Breast epithelium (tissue), 4 donors: ENCODE measurements around the gene CFI. TPM values are rescaled to one million over a fixed set of nuclear protein-coding genes. Genes with fewer than 3 reads are reported as not detected.

Source experiments
- DNase-seq, 2 donors: peaks; one replicate each; pipeline ENCODE4 v3.0.0-alpha.2; 2019; ENCODE audit warnings: low spot score in 2 of 2
- H3K27ac ChIP-seq, 2 donors: fragments of 200-600 bp; sonication (generic) in 1 of 2; one replicate each; pipeline ENCODE4 v1.5.1; 2016 to 2019; ENCODE audit warnings: mild to moderate bottlenecking in 1 of 2
- H3K27me3 ChIP-seq, 2 donors: fragments of 200-600 bp; sonication (generic) in 1 of 2; one replicate each; pipeline versions ENCODE4 v1.5.1 to v1.6.0; 2017 to 2019; ENCODE audit warnings: control low read depth in 1 of 2, mild to moderate bottlenecking in 1 of 2
- H3K36me3 ChIP-seq: fragments of 200-600 bp; one replicate; pipeline ENCODE4 v1.5.1; 2019
- H3K4me1 ChIP-seq, 2 donors: fragments of 200-600 bp; sonication (generic); one replicate each; pipeline ENCODE4 v1.5.1; 2016 to 2019; ENCODE audit warnings: control low read depth in 1 of 2
- H3K4me3 ChIP-seq, 3 donors: fragments of 200-600 bp; sonication (generic); 1 replicate in 2 of 3; 2 replicates in 1 of 3; pipeline ENCODE4 v1.5.1; 2016 to 2019; ENCODE audit warnings: mild to moderate bottlenecking in 3 of 3, moderate library complexity in 2 of 3
- H3K9me3 ChIP-seq, 2 donors: fragments of 200-600 bp; sonication (generic) in 1 of 2; one replicate each; pipeline ENCODE4 v1.5.1; 2016 to 2019; ENCODE audit warnings: control low read depth in 1 of 2
- POLR2A ChIP-seq: fragments of 450-650 bp; IDR thresholded peaks from one replicate; pipeline ENCODE4 v1.6.1; 2016; ENCODE audit warnings: antibody characterized with exemption, mild to moderate bottlenecking, moderate library complexity
- POLR2AphosphoS5 ChIP-seq, 3 donors: sonication (generic); formaldehyde crosslinking; IDR thresholded peaks; one replicate each; pipeline ENCODE4 v1.6.1; 2017; ENCODE audit warnings: antibody characterized with exemption in 3 of 3
- intact Hi-C: fragments of 100-400 bp; cut with DNase I; formaldehyde crosslinking; loops from one replicate; pipeline ENCODE4 v1.15.1; 2023; ENCODE audit warnings: low total_unique reads
- total RNA-seq, 3 donors: library from RNA; depleted of rRNA; stranded (reverse); fragments of >200 nt; gene quantifications; one replicate each; pipeline ENCODE4 v1.1.0, GENCODE V29; 2016
- TF ChIP-seq, protein P1 (sequence below), 3 donors: fragments of 450-650 bp; IDR thresholded peaks; one replicate each; pipeline ENCODE4 v1.5.1; 2016 to 2017; ENCODE audit warnings: antibody characterized with exemption in 3 of 3, mild to moderate bottlenecking in 3 of 3, moderate library complexity in 3 of 3

The CFI gene
- total RNA-seq, 3 donors from 2014 or later, result 15.8 to 56.5 (median 32.1) TPM

DNA sequence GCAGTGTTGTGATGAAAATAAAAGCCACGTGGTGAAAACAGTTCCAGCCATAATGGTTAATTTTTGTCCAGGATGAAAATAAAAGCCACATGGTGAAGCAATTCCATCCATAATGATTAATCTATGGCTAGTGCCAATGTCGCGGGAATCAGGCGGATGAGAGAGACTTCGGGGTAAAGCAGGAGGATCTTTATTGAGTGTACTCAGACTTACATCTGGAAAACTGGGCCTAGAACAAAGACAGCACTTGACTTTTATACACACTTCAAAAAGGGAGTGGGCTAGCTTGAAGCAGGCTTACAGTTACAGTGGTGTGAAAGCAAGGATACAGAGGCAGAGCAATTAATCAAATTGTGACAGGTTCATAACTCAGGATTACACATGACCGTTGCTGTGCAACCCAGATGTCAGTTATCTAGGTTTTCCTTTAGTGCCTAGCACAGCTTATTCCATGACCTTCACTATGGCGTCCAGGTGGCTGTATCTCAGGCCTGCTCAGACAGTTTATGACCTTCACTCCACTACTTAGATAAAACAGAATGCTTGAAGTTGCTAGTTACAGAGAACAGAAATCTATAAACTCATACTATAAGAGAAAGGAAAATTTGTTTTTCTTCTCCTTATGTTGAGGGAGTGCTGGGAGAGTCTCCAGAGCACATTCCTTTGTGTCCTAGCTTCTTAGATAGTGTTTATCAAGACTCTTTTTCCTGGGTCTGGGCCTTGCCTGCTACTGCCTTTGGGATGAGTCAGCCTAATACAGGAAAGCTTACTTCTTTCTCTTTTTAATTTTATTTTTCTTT, 66.0 kb downstream of the CFI start:
- TF ChIP-seq POLR2A (no peak), POLR2AphosphoS5 (IDR thresholded peaks at IDR 0.05) (no peak)
- TF ChIP-seq, protein P1, sequence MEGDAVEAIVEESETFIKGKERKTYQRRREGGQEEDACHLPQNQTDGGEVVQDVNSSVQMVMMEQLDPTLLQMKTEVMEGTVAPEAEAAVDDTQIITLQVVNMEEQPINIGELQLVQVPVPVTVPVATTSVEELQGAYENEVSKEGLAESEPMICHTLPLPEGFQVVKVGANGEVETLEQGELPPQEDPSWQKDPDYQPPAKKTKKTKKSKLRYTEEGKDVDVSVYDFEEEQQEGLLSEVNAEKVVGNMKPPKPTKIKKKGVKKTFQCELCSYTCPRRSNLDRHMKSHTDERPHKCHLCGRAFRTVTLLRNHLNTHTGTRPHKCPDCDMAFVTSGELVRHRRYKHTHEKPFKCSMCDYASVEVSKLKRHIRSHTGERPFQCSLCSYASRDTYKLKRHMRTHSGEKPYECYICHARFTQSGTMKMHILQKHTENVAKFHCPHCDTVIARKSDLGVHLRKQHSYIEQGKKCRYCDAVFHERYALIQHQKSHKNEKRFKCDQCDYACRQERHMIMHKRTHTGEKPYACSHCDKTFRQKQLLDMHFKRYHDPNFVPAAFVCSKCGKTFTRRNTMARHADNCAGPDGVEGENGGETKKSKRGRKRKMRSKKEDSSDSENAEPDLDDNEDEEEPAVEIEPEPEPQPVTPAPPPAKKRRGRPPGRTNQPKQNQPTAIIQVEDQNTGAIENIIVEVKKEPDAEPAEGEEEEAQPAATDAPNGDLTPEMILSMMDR (IDR thresholded peaks at IDR 0.05), result no peak
- Histone ChIP-seq H3K27me3 (no peaks in the 10 kb centered on the region), H3K27ac (no peak overlapping the region), H3K9me3 (no peaks in the 10 kb centered on the region), H3K4me3 (no peak overlapping the region), H3K4me1 (no peaks in the 10 kb centered on the region), H3K36me3 (no peaks in the 10 kb centered on the region)
- intact Hi-C loops, result no loop called here
- DNase-seq, result no peak

DNA sequence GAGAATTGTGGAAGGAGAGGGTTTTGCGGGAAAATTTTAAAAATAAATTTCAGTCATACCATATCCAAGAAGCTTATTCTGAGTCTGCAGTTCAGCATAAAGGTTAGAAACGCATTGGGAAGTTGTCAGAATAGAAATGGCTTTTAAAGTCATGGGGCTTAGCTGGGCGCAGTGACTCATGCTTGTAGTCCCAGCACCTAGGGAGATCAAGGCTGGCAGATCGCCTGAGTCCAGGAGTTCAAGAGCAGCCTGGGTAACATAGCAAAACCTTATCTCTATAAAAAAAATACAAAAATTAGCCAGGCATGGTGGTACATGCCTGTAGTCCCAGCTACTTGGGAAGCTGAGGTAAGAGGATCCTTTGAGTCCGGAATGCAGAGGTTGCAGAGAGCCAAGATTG, 68.1 kb downstream of the CFI start:
- Histone ChIP-seq H3K27me3 (no peaks in the 10 kb centered on the region), H3K27ac (no peak overlapping the region), H3K4me1 (no peaks in the 10 kb centered on the region), H3K4me3 (no peak overlapping the region), H3K9me3 (no peaks in the 10 kb centered on the region), H3K36me3 (no peaks in the 10 kb centered on the region)
- TF ChIP-seq POLR2AphosphoS5 (IDR thresholded peaks at IDR 0.05) (no peak), POLR2A (no peak)
- TF ChIP-seq, protein P1 (IDR thresholded peaks at IDR 0.05), result no peak
- DNase-seq, result no peak
- intact Hi-C loops, result no loop called here

DNA sequence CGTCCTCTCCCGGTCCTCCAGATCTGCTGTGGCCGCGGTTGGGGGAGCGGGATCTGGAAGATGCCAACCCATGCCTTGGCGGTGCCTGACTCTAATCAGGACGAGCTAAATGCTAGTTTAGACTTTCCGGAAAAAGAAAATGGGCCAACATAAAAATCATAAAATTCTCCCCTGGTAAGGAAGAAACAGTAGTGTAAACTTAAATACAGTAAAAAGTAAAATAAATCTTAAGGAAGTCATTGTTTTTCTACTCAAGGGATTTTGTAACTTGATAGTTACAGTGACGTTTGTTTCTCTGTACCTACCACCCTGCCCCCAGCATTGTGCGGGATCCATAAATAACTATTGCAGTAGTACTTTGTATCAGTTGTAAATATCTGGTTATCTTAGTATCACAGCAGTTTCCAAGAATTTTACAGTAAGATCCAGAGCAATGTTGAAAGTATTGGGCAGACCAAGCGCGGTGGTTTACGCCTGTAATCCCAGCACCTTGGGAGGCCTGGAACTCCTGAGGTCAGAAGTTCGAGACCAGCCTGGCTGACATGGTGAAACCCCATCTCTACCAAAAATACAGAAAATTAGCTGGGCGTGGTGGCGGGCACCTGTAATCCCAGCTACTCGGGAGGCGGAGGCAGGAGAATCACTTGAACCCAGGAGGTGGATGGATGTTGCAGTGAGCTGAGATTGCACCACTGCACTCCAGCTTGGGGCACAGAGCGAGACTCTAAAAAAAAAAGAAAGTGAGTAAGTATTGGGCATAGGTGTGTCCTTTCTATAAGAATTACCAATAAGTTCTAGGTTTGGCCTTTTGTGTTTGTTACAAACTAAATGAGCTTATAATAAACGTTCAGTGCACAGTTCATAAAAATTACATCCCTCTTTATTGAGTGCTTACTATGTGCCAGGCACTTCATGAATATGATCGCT, 70.9 kb downstream of the CFI start:
- TF ChIP-seq, protein P1 (IDR thresholded peaks at IDR 0.05), result no peak
- TF ChIP-seq POLR2AphosphoS5 (IDR thresholded peaks at IDR 0.05) (no peak), POLR2A (no peak)
- no peaks in the 10 kb centered on the region for H3K9me3 ChIP-seq
- intact Hi-C loops, result no loop called here
- no peaks in the 10 kb centered on the region for H3K27me3 ChIP-seq
- DNase-seq, result no peak
- peak overlapping the region; percentile 79 to 84 (median 80) for H3K4me3 ChIP-seq
- H3K36me3 ChIP-seq, result no peaks in the 10 kb centered on the region
- peak overlapping the region; percentile 87 to 92 for H3K27ac ChIP-seq
- no peaks in the 10 kb centered on the region for H3K4me1 ChIP-seq

DNA sequence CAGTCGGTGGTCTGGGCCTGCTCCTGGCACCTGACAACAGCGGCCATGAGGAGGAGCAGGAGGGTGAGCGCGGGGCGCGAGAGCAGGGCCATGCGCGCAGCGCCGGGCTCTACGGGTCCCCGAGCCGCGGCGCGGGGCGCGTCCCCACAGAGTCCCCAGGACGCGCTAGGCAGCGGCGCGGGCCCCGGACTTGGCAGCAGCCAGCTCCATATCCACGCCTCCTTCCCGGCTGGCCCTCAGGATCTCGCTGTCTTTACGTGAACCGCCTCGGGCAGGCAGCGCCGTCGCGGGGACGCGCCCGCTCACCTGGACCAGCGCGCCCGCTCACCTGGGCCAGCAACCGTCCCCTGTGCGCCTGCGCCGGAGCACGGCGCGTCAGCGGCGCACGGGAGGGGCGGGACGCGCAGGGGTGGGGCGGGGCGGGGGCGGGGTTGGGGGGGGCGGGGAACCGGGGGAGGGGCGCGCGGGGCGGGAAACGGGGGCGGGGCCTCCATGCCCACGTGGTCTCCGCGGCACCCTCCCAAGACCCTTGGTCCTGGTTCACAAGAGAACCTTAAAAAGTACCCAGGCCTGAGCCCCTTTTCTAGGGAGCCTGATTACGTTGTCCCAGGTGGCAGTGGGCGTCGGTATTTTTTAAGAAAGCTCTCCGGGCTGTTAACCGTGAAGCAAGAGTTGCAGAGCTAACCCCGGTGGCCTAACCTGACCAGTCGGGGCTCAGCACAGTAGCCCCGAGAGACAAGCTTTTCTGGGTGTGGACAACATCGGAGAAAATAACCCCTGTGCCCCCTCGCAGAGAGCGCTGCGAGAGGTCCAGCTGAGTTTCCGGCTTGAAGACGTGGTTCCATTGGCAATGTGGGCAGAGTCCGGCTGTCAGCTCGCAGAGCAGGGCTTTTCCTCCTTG, 71.8 kb downstream of the CFI start, which contains the start of gene PLA2G12A:
TSS of gene PLA2G12A (minus strand) at position 353 of the 901 bp plus-strand sequence. CDS start at position 92, 261 bp downstream.
- TF ChIP-seq POLR2AphosphoS5 (IDR thresholded peaks at IDR 0.05), result peak in 2 of 3 donors; percentile 19 to 74
- TF ChIP-seq, protein P1 (IDR thresholded peaks at IDR 0.05), result no peak
- intact Hi-C loops, result no loop called here
- Histone ChIP-seq H3K4me1 (no peaks in the 10 kb centered on the region), H3K36me3 (no peaks in the 10 kb centered on the region), H3K27ac (peak within 1 kb of the TSS; percentile 87 to 92), H3K4me3 (peak within 1 kb of the TSS; percentile 79 to 84 (median 80)), H3K27me3 (no peaks in the 10 kb centered on the region), H3K9me3 (no peaks in the 10 kb centered on the region)
- DNase-seq, result peak; percentile 86 to 88
